Hepatocyte (in vitro differentiated cells): ENCODE results near the gene LIMS2. TPM values are rescaled to one million over a fixed set of nuclear protein-coding genes. Genes with fewer than 3 reads are reported as not detected.

ENCODE experiments used
- DNase-seq: peaks from one replicate; pipeline ENCODE4 v3.0.0-alpha.2; 2016; ENCODE audit warnings: low spot score
- H2AFZ ChIP-seq: fragments of 200-600 bp; sonication (generic); 2 replicates; pipeline ENCODE4 v1.6.0; 2016; ENCODE audit warnings: antibody characterized with exemption, mild to moderate bottlenecking
- H3K27ac ChIP-seq: fragments of 200-600 bp; sonication (generic); 2 replicates; pipeline ENCODE4 v1.5.1; 2016; ENCODE audit warnings: mild to moderate bottlenecking
- H3K27me3 ChIP-seq: fragments of 200-600 bp; sonication (generic); 2 replicates; pipeline ENCODE4 v1.6.1; 2016
- H3K36me3 ChIP-seq: fragments of 200-600 bp; sonication (generic); replicated peaks from 2 replicates; pipeline ENCODE4 v1.5.1; 2016; ENCODE audit warnings: low read depth; ENCODE audit not compliant: insufficient read depth
- H3K4me1 ChIP-seq: fragments of 200-600 bp; sonication (generic); 2 replicates; pipeline ENCODE4 v1.5.1; 2016; ENCODE audit warnings: mild to moderate bottlenecking, moderate library complexity; ENCODE audit not compliant: insufficient read depth
- H3K4me2 ChIP-seq: fragments of 200-600 bp; sonication (generic); 2 replicates; pipeline ENCODE4 v1.6.0; 2016
- H3K4me3 ChIP-seq: fragments of 200-600 bp; sonication (generic); 2 replicates; pipeline ENCODE4 v1.5.1; 2016; ENCODE audit warnings: mild to moderate bottlenecking
- H3K79me2 ChIP-seq: fragments of 200-600 bp; sonication (generic); 2 replicates; pipeline ENCODE4 v1.6.0; 2017; ENCODE audit warnings: mild to moderate bottlenecking
- H3K9me2 ChIP-seq: fragments of 200-600 bp; sonication (generic); replicated peaks from 2 replicates; pipeline ENCODE4 v1.6.0; 2017; ENCODE audit warnings: mild to moderate bottlenecking; ENCODE audit not compliant: insufficient read depth
- H3K9me3 ChIP-seq: fragments of 200-600 bp; sonication (generic); 2 replicates; pipeline ENCODE4 v1.5.1; 2016; ENCODE audit warnings: low read depth, mild to moderate bottlenecking
- H4K20me1 ChIP-seq: fragments of 200-600 bp; sonication (generic); 2 replicates; pipeline ENCODE4 v1.6.0; 2016; ENCODE audit warnings: mild to moderate bottlenecking; ENCODE audit not compliant: insufficient read depth, poor library complexity, severe bottlenecking
- EZH2 ChIP-seq: fragments of 200-600 bp; sonication (generic); IDR thresholded peaks from 2 replicates; pipeline ENCODE4 v1.6.1; 2016; ENCODE audit warnings: antibody characterized with exemption, mild to moderate bottlenecking, borderline replicate concordance
- EZH2phosphoT487 ChIP-seq: fragments of 200-600 bp; sonication (generic); IDR thresholded peaks from one replicate; pipeline ENCODE4 v1.6.1; 2018; ENCODE audit warnings: antibody characterized with exemption, mild to moderate bottlenecking, low read depth, moderate library complexity; ENCODE audit not compliant: unreplicated experiment, severe bottlenecking
- WGBS: methylation state at CpG from one replicate; pipeline ENCODE4 v1.1.6; 2016; ENCODE audit warnings: low lambda C conversion rate; ENCODE audit errors: missing lambda C conversion rate; 5-methylcytosine and 5-hydroxymethylcytosine counted together
- polyA plus RNA-seq: library from polyadenylated mRNA; unstranded; fragments of >200 nt; fragmentation: Nextera tagmentation; extraction: Ambion mirVana; gene quantifications from 2 replicates; pipeline ENCODE4 v1.2.1, GENCODE V29; 2016
- total RNA-seq: library from RNA; depleted of rRNA; stranded (reverse); fragments of >200 nt; gene quantifications from 2 replicates; pipeline ENCODE4 v1.2.3, GENCODE V29; 2014
- TF ChIP-seq, protein P1 (sequence below): fragments of 200-600 bp; sonication (generic); IDR thresholded peaks from 2 replicates; pipeline ENCODE4 v1.5.1; 2016; ENCODE audit warnings: antibody characterized with exemption, mild to moderate bottlenecking; ENCODE audit not compliant: poor library complexity

LIMS2 gene
- total and polyA plus RNA-seq, 2 experiments from 2014 or later, result 4.0 to 8.3 TPM

GRCh38 chr2:127625572-127625951, 49.8 kb downstream of the LIMS2 start:
- WGBS, result 89% methylated on average over 2 of the region's 2 CpGs
- no peaks in the 10 kb centered on the region for H3K79me2 ChIP-seq
- no peaks in the 10 kb centered on the region for H3K9me3 ChIP-seq
- no peak overlapping the region for H3K27ac ChIP-seq
- no peak overlapping the region for H3K4me2 ChIP-seq
- no peaks in the 10 kb centered on the region for H3K9me2 ChIP-seq
- no peak overlapping the region for H2AFZ ChIP-seq
- H3K4me3 ChIP-seq, result no peak overlapping the region
- no peaks in the 10 kb centered on the region for H4K20me1 ChIP-seq
- H3K36me3 ChIP-seq, result no peaks in the 10 kb centered on the region
- DNase-seq, result no peak
- H3K27me3 ChIP-seq, result no peaks in the 10 kb centered on the region
- no peaks in the 10 kb centered on the region for H3K4me1 ChIP-seq
- TF ChIP-seq, protein P1, sequence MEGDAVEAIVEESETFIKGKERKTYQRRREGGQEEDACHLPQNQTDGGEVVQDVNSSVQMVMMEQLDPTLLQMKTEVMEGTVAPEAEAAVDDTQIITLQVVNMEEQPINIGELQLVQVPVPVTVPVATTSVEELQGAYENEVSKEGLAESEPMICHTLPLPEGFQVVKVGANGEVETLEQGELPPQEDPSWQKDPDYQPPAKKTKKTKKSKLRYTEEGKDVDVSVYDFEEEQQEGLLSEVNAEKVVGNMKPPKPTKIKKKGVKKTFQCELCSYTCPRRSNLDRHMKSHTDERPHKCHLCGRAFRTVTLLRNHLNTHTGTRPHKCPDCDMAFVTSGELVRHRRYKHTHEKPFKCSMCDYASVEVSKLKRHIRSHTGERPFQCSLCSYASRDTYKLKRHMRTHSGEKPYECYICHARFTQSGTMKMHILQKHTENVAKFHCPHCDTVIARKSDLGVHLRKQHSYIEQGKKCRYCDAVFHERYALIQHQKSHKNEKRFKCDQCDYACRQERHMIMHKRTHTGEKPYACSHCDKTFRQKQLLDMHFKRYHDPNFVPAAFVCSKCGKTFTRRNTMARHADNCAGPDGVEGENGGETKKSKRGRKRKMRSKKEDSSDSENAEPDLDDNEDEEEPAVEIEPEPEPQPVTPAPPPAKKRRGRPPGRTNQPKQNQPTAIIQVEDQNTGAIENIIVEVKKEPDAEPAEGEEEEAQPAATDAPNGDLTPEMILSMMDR, result no peak
- TF ChIP-seq EZH2phosphoT487, result no peak
- TF ChIP-seq EZH2, result no peak

DNA sequence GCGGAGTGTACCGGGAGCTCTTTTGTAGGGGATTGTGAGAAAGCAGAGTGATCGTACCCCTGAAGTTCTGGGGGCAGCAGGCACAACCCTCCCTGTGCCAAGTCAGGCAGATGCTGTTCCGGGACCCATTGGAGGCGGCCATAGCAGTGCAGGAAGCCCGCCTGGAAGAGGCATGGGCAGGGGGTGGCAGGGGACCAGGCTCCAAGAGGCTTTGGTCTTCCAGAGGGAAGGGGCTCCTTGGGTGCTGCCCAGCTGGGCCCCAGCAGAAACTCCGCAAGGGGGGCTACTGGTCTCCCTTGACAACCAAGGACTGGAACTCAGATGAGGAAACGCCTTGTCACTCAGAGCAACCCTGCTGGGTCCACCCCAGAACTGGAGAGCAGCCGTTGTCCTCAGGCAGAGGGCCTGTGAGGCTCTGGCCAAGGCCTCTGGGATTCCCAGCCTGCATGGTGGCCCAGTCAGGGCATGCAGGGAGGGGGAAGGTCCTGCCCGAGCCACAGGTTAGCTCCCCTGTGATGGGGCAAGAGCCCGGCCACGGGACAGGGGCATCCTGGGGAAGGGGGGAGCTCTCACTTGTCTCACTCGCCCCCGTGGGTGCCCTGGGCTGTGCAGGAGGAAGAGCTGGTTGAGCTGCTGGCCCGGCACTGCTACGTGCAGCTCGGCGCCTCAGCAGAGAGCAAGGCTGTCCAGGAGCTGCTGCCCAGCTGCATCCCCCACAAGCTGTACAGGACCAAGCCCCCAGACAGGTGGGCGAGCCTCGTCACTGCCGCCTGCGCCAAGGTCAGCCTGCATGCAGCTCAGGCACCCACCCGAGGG, 50.4 kb downstream of the LIMS2 start:
- H3K9me2 ChIP-seq, result no peaks in the 10 kb centered on the region
- H3K4me2 ChIP-seq, result no peak overlapping the region
- H3K9me3 ChIP-seq, result no peaks in the 10 kb centered on the region
- H2AFZ ChIP-seq, result no peak overlapping the region
- TF ChIP-seq, protein P1, result no peak
- no peak for TF ChIP-seq EZH2
- TF ChIP-seq EZH2phosphoT487, result no peak
- H3K4me1 ChIP-seq, result no peaks in the 10 kb centered on the region
- H3K27ac ChIP-seq, result no peak overlapping the region
- H3K27me3 ChIP-seq, result no peaks in the 10 kb centered on the region
- no peak for DNase-seq
- H3K36me3 ChIP-seq, result no peaks in the 10 kb centered on the region
- 91% methylated on average over 23 of the region's 23 CpGs for WGBS
- no peaks in the 10 kb centered on the region for H3K79me2 ChIP-seq
- no peak overlapping the region for H3K4me3 ChIP-seq
- H4K20me1 ChIP-seq, result no peaks in the 10 kb centered on the region

GRCh38 chr2:127624320-127624755, 51.0 kb downstream of the LIMS2 start:
- no peaks in the 10 kb centered on the region for H3K36me3 ChIP-seq
- H3K4me2 ChIP-seq, result no peak overlapping the region
- no peak overlapping the region for H2AFZ ChIP-seq
- WGBS, result 96% methylated on average over 5 of the region's 5 CpGs
- no peaks in the 10 kb centered on the region for H3K4me1 ChIP-seq
- TF ChIP-seq EZH2phosphoT487, result no peak
- TF ChIP-seq, protein P1, result no peak
- no peak for TF ChIP-seq EZH2
- no peak overlapping the region for H3K27ac ChIP-seq
- H3K9me2 ChIP-seq, result no peaks in the 10 kb centered on the region
- no peaks in the 10 kb centered on the region for H3K79me2 ChIP-seq
- no peak overlapping the region for H3K4me3 ChIP-seq
- DNase-seq, result no peak
- H4K20me1 ChIP-seq, result no peaks in the 10 kb centered on the region
- no peaks in the 10 kb centered on the region for H3K27me3 ChIP-seq
- H3K9me3 ChIP-seq, result no peaks in the 10 kb centered on the region
